Measurements from ENCODE around the gene XIRP1. TPM values are rescaled to one million over a fixed set of nuclear protein-coding genes. Genes with fewer than 3 reads are reported as not detected.

The XIRP1 gene
- total RNA-seq, 2 donors from 2014 or later: not detected

DNA sequence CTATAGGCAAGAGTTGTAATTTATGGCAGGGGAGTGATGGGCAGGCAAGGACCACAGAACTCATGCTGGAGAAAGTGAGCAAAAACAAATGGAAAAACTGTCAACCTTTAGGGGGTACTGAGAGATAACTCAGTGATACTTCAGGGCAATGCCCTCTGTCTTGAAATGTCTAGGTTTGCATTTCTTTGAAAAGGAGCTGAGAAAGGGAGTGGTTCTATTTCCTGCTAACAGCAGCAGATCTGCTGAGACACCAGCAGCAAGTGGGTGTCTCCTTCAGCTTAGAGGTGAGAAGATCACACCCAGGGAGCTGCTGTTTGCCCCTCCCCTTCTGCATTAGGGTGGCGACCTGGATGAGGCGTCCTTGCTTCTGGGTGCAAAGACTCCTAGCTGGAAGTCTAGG, 42.3 kb upstream of the XIRP1 start:
- H3K4me1 ChIP-seq (ENCODE audit: control insufficient read depth, insufficient read depth, low read length): no peaks in the 10 kb centered on the region
- peaks cover 5% of the 10 kb centered on the region for H3K27me3 ChIP-seq (ENCODE audit: control insufficient read depth, insufficient read depth, low read length, poor library complexity, severe bottlenecking)
- 43% methylated on average over 2 of the region's 2 CpGs; no CpG with 5 or more reads in 1 of the 2 experiments for WGBS, 2 experiments (ENCODE audit: insufficient coverage in 1 of 2, insufficient read length in 1 of 2)
- Mint-ChIP-seq H3K27me3 (ENCODE audit: insufficient read depth) (peaks cover 7% of the 10 kb centered on the region), H3K4me1 (peaks cover 11% of the 10 kb centered on the region), H3K9me3 (no peaks in the 10 kb centered on the region), H3K4me3 (no peak overlapping the region), H3K36me3 (ENCODE audit: low read depth) (no peaks in the 10 kb centered on the region), H3K27ac (no peak overlapping the region)
- no peak overlapping the region for H3K4me3 ChIP-seq (ENCODE audit: low read length)
- no peak overlapping the region for H3K9ac ChIP-seq (ENCODE audit: extremely low read depth, low read length, poor library complexity, severe bottlenecking)
- TF ChIP-seq CTCF (conservative IDR thresholded peaks at IDR 0.05): no peak
- H3K36me3 ChIP-seq (ENCODE audit: control insufficient read depth, insufficient read depth, low read length): no peaks in the 10 kb centered on the region
- no peak overlapping the region for H3K27ac ChIP-seq (ENCODE audit: low read depth, low read length)
- no peaks in the 10 kb centered on the region for H3K9me3 ChIP-seq (ENCODE audit: control insufficient read depth, low read length)
- DNase-seq: peak; percentile 53

DNA sequence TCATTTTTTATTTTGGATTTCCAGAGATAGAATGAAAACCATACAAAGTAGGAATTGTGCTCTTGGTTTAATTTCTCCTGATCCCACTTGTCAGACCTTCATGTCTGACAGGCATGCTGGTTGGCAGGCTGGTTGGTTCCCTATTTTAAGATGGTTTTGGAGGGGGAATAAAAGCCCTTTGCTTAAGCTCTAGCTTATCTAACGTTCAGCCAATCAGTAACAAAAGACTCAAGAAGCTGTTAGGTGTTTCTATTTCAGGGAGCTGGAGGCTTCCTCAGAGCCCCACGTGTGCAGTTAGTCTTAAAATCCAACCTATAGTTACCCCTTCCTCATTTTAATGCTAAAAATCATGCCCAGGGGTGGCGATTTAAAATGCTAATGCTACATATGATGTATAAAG, 40.5 kb upstream of the XIRP1 start:
- peaks cover 5% of the 10 kb centered on the region for H3K9me3 Mint-ChIP-seq
- H3K27me3 ChIP-seq (ENCODE audit: control insufficient read depth, insufficient read depth, low read length, poor library complexity, severe bottlenecking): peaks cover 1% of the 10 kb centered on the region
- peaks cover 11% of the 10 kb centered on the region for H3K4me1 Mint-ChIP-seq
- peaks cover 7% of the 10 kb centered on the region for H3K27me3 Mint-ChIP-seq (ENCODE audit: insufficient read depth)
- TF ChIP-seq CTCF (conservative IDR thresholded peaks at IDR 0.05): no peak
- H3K9me3 ChIP-seq (ENCODE audit: control insufficient read depth, low read length): no peaks in the 10 kb centered on the region
- no peak overlapping the region for H3K4me3 ChIP-seq (ENCODE audit: low read length)
- no peak overlapping the region for H3K27ac ChIP-seq (ENCODE audit: low read depth, low read length)
- H3K9ac ChIP-seq (ENCODE audit: extremely low read depth, low read length, poor library complexity, severe bottlenecking): no peak overlapping the region
- no peaks in the 10 kb centered on the region for H3K4me1 ChIP-seq (ENCODE audit: control insufficient read depth, insufficient read depth, low read length)
- DNase-seq: no peak
- no peaks in the 10 kb centered on the region for H3K36me3 Mint-ChIP-seq (ENCODE audit: low read depth)
- no peak overlapping the region for H3K4me3 Mint-ChIP-seq
- 52 to 83% methylated on average over 1 to 2 of the region's 3 CpGs for WGBS, 2 experiments (ENCODE audit: insufficient coverage in 1 of 2, insufficient read length in 1 of 2)
- no peaks in the 10 kb centered on the region for H3K36me3 ChIP-seq (ENCODE audit: control insufficient read depth, insufficient read depth, low read length)
- H3K27ac Mint-ChIP-seq: no peak overlapping the region

DNA sequence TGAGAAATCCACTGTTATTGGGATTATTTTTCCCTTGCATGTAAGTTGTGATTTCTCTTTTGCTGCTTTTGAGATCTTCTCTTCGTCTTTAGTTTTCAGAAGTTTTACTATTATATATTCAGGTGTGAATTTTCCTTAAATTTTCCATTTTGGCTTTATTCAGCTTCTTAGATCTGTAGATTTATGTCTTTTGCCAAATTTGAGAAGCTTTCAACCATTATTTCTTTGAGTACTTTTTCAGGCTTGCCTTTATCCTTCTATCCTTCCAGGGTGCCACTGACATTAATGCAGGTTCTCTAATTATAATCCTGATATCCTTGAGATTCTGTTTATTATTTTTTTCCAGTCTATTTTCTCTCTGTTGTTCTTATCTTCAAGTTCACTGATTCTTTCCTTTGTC, 38.1 kb upstream of the XIRP1 start:
- Histone ChIP-seq H3K36me3 (ENCODE audit: control insufficient read depth, insufficient read depth, low read length) (no peaks in the 10 kb centered on the region), H3K9me3 (ENCODE audit: control insufficient read depth, low read length) (no peaks in the 10 kb centered on the region), H3K9ac (ENCODE audit: extremely low read depth, low read length, poor library complexity, severe bottlenecking) (no peak overlapping the region), H3K4me1 (ENCODE audit: control insufficient read depth, insufficient read depth, low read length) (no peaks in the 10 kb centered on the region), H3K27ac (ENCODE audit: low read depth, low read length) (no peak overlapping the region), H3K4me3 (ENCODE audit: low read length) (no peak overlapping the region), H3K27me3 (ENCODE audit: control insufficient read depth, insufficient read depth, low read length, poor library complexity, severe bottlenecking) (no peaks in the 10 kb centered on the region)
- Mint-ChIP-seq H3K27ac (no peak overlapping the region), H3K4me3 (no peak overlapping the region), H3K4me1 (peaks cover 11% of the 10 kb centered on the region), H3K27me3 (ENCODE audit: insufficient read depth) (peaks cover 7% of the 10 kb centered on the region), H3K36me3 (ENCODE audit: low read depth) (no peaks in the 10 kb centered on the region), H3K9me3 (peaks cover 5% of the 10 kb centered on the region)
- no peak for DNase-seq
- TF ChIP-seq CTCF (conservative IDR thresholded peaks at IDR 0.05): no peak
- WGBS, 2 experiments (ENCODE audit: insufficient coverage in 1 of 2, insufficient read length in 1 of 2): no CpG with 5 or more reads among the region's 1 CpG

Measured in endodermal cell (in vitro differentiated cells).